Vagina (tissue), 2 donors: ENCODE data around the gene FOXO1. TPM values are rescaled to one million over a fixed set of nuclear protein-coding genes. Genes with fewer than 3 reads are reported as not detected.

Experiments used
- DNase-seq, 2 donors: peaks; one replicate each; pipeline ENCODE4 v3.0.0-alpha.2; 2017; ENCODE audit errors: extremely low spot score in 2 of 2
- H3K27ac ChIP-seq: fragments of 200-600 bp; sonication (generic); one replicate; pipeline ENCODE4 v1.5.1; 2019
- H3K27me3 ChIP-seq: fragments of 200-600 bp; sonication (generic); one replicate; pipeline ENCODE4 v1.5.1; 2019
- H3K36me3 ChIP-seq, 2 donors: fragments of 200-600 bp; sonication (generic); one replicate each; pipeline ENCODE4 v1.5.1; 2017 to 2019
- H3K4me1 ChIP-seq: fragments of 200-600 bp; sonication (generic); one replicate; pipeline ENCODE4 v1.5.1; 2019
- H3K4me3 ChIP-seq, 2 donors: fragments of 200-600 bp; sonication (generic); 1 replicate in 1 of 2; 2 replicates in 1 of 2; pipeline ENCODE4 v1.5.1; 2016 to 2019
- H3K9me3 ChIP-seq: fragments of 200-600 bp; sonication (generic); one replicate; pipeline ENCODE4 v1.5.1; 2019
- CTCF ChIP-seq, 3 experiments: fragments of 450-650 bp in 2 of 3; fragments of 200-600 bp in 1 of 3; sonication (generic) in 1 of 3; IDR thresholded peaks; one replicate each; pipeline ENCODE4 v1.5.1; 2017 to 2019; ENCODE audit warnings: antibody characterized with exemption in 3 of 3, mild to moderate bottlenecking in 2 of 3, moderate library complexity in 2 of 3
- POLR2A ChIP-seq, 2 donors: fragments of 450-650 bp; IDR thresholded peaks; one replicate each; pipeline ENCODE4 v1.6.1; 2017; ENCODE audit warnings: antibody characterized with exemption in 2 of 2, mild to moderate bottlenecking in 2 of 2, moderate library complexity in 2 of 2
- POLR2AphosphoS5 ChIP-seq, 2 donors: sonication (generic); formaldehyde crosslinking; IDR thresholded peaks; one replicate each; pipeline ENCODE4 v1.9.0; 2017; ENCODE audit warnings: antibody characterized with exemption in 2 of 2, mild to moderate bottlenecking in 2 of 2, low read depth in 1 of 2; ENCODE audit not compliant: insufficient read depth in 1 of 2
- intact Hi-C: fragments of 100-400 bp; cut with DNase I; formaldehyde crosslinking; loops from one replicate; pipeline ENCODE4 v1.15.1; 2023
- total RNA-seq: library from RNA; depleted of rRNA; stranded (reverse); fragments of >200 nt; gene quantifications from one replicate; pipeline ENCODE4 v1.2.3, GENCODE V29; 2016

Gene FOXO1
- total RNA-seq, 1 donor from 2014 or later = 64.1 TPM

- H3K27ac ChIP-seq = no peak overlapping the region
- H3K4me1 ChIP-seq = peaks cover 60% of the 10 kb centered on the region
- no peaks in the 10 kb centered on the region for H3K36me3 ChIP-seq
- intact Hi-C loops = loop anchor here (5.0 kb wide), 1 partner anchor 1348 kb away; no protein-coding TSS in a partner anchor
- no peak overlapping the region for H3K4me3 ChIP-seq
- no peaks in the 10 kb centered on the region for H3K27me3 ChIP-seq
- DNase-seq = no peak
- TF ChIP-seq CTCF (IDR thresholded peaks at IDR 0.05) = no peak
- H3K9me3 ChIP-seq = no peaks in the 10 kb centered on the region
Observed at GRCh38 chr13:40595693-40596092, 70.7 kb downstream of the FOXO1 start.

GRCh38 chr13:40592035-40592434, 74.4 kb downstream of the FOXO1 start:
- H3K27ac ChIP-seq = no peak overlapping the region
- intact Hi-C loops = no loop called here
- TF ChIP-seq POLR2AphosphoS5 (IDR thresholded peaks at IDR 0.05; ENCODE audit: insufficient read depth in 1 of 2, low read depth in 1 of 2) (no peak), CTCF (IDR thresholded peaks at IDR 0.05) (no peak), POLR2A (IDR thresholded peaks at IDR 0.05) (no peak)
- H3K36me3 ChIP-seq = no peaks in the 10 kb centered on the region
- no peak overlapping the region for H3K4me3 ChIP-seq
- H3K27me3 ChIP-seq = no peaks in the 10 kb centered on the region
- DNase-seq = no peak
- peaks cover 63% of the 10 kb centered on the region for H3K4me1 ChIP-seq
- no peaks in the 10 kb centered on the region for H3K9me3 ChIP-seq

- H3K9me3 ChIP-seq = no peaks in the 10 kb centered on the region
- H3K36me3 ChIP-seq = no peaks in the 10 kb centered on the region
- peaks cover 63% of the 10 kb centered on the region for H3K4me1 ChIP-seq
- no peak overlapping the region for H3K4me3 ChIP-seq
- no peak for TF ChIP-seq POLR2AphosphoS5 (IDR thresholded peaks at IDR 0.05; ENCODE audit: insufficient read depth in 1 of 2, low read depth in 1 of 2)
- TF ChIP-seq CTCF (IDR thresholded peaks at IDR 0.05) = no peak
- TF ChIP-seq POLR2A (IDR thresholded peaks at IDR 0.05) = no peak
- no peak for DNase-seq
- H3K27ac ChIP-seq = no peak overlapping the region
- H3K27me3 ChIP-seq = no peaks in the 10 kb centered on the region
- intact Hi-C loops = no loop called here
Observed at GRCh38 chr13:40591091-40591490, 75.3 kb downstream of the FOXO1 start.

GRCh38 chr13:40590112-40590862, 76.2 kb downstream of the FOXO1 start:
- TF ChIP-seq POLR2A (IDR thresholded peaks at IDR 0.05) (no peak), POLR2AphosphoS5 (IDR thresholded peaks at IDR 0.05; ENCODE audit: insufficient read depth in 1 of 2, low read depth in 1 of 2) (no peak), CTCF (IDR thresholded peaks at IDR 0.05) (no peak)
- intact Hi-C loops = no loop called here
- Histone ChIP-seq H3K27ac (peak overlapping the region; percentile 3), H3K36me3 (no peaks in the 10 kb centered on the region), H3K4me3 (no peak overlapping the region), H3K27me3 (no peaks in the 10 kb centered on the region), H3K4me1 (peaks cover 60% of the 10 kb centered on the region), H3K9me3 (no peaks in the 10 kb centered on the region)
- no peak for DNase-seq
